Measurements from ENCODE around the gene KLHL12. TPM values are rescaled to one million over a fixed set of nuclear protein-coding genes. Genes with fewer than 3 reads are reported as not detected.

The KLHL12 gene
- total and polyA plus RNA-seq, 8 donors: 10.4 to 97.3 (median 20.0) TPM

GRCh38 chr1:202873026-202873425 lies 54.0 kb downstream of the KLHL12 start:
- Histone ChIP-seq H3K27me3 (no peaks in the 10 kb centered on the region), H3K36me3 (peaks cover 0 to 9% (median 3%) of the 10 kb centered on the region in 4 donors), H3K27ac (no peak overlapping the region), H3K9me3 (no peaks in the 10 kb centered on the region), H3K4me1 (no peaks in the 10 kb centered on the region), H3K4me3 (no peak overlapping the region)
- TF ChIP-seq POLR2AphosphoS5 (IDR thresholded peaks at IDR 0.05) (no peak), EP300 (IDR thresholded peaks at IDR 0.05) (no peak)
- 85 to 93% (median 90%) methylated on average over 4 of the region's 4 CpGs for WGBS, 5 donors
- no peak for DNase-seq
- intact Hi-C loops (cut with DNase I; ENCODE audit: low total_unique reads): no loop called here

GRCh38 chr1:202871367-202871766 lies 55.7 kb downstream of the KLHL12 start:
- no peak overlapping the region for H3K4me3 ChIP-seq
- no peak overlapping the region for H3K27ac ChIP-seq
- DNase-seq: no peak
- H3K36me3 ChIP-seq: no peaks in the 10 kb centered on the region
- peaks cover 0 to under 1% (median 0%) of the 10 kb centered on the region in 3 donors for H3K27me3 ChIP-seq
- H3K9me3 ChIP-seq: no peaks in the 10 kb centered on the region
- WGBS, 5 donors: 67 to 78% (median 71%) methylated on average over 4 of the region's 4 CpGs
- no peaks in the 10 kb centered on the region for H3K4me1 ChIP-seq
- intact Hi-C loops (cut with DNase I; ENCODE audit: low total_unique reads): no loop called here
- TF ChIP-seq POLR2AphosphoS5 (IDR thresholded peaks at IDR 0.05) (no peak), POLR2A (IDR thresholded peaks at IDR 0.05) (no peak), EP300 (IDR thresholded peaks at IDR 0.05) (no peak)
- TF ChIP-seq, protein P1, sequence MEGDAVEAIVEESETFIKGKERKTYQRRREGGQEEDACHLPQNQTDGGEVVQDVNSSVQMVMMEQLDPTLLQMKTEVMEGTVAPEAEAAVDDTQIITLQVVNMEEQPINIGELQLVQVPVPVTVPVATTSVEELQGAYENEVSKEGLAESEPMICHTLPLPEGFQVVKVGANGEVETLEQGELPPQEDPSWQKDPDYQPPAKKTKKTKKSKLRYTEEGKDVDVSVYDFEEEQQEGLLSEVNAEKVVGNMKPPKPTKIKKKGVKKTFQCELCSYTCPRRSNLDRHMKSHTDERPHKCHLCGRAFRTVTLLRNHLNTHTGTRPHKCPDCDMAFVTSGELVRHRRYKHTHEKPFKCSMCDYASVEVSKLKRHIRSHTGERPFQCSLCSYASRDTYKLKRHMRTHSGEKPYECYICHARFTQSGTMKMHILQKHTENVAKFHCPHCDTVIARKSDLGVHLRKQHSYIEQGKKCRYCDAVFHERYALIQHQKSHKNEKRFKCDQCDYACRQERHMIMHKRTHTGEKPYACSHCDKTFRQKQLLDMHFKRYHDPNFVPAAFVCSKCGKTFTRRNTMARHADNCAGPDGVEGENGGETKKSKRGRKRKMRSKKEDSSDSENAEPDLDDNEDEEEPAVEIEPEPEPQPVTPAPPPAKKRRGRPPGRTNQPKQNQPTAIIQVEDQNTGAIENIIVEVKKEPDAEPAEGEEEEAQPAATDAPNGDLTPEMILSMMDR (IDR thresholded peaks at IDR 0.05): no peak

DNA sequence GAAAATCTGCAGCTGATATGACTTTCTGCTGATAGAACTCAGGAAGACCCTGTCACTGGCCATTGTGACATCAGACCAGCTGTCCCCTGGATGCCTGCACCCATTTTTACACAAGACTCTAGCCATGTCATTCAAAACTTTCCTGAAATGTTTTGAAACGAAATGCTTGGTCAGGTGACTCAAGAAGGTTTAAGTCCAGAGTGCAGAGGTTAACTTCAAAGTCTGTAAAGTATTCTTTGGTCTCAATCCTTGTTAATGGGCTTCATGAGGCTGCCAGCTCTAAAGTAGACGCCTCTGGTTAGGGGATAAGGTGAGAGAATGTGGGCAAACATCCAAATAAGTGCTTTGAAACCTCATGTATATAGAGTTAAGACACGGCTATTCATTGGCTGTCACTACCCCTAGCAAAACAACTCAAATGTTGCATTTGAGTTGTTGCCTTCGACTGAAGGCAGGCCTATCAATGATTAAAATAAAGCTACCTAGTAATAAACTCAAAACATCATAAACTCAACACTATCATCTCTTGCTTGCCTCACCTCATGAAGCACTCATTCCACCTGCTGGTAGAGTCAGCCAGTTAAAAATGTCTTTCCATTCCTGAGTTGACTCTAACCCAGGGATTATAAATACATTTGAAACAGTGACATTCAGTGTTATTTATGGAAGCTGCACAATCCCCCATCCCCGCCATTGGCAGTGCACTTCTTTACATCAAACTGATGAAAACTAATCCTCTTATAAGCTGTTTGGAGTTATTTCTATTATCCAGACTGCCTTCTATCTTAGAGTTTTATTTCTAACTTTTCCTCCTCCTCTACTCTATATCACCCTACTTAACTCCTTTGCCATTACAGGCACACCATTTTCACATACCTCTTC lies 64.1 kb downstream of the KLHL12 start:
- intact Hi-C loops (cut with DNase I; ENCODE audit: low total_unique reads): no loop called here
- H3K9me3 ChIP-seq: no peaks in the 10 kb centered on the region
- TF ChIP-seq POLR2AphosphoS5 (IDR thresholded peaks at IDR 0.05) (no peak), POLR2A (IDR thresholded peaks at IDR 0.05) (no peak), EP300 (IDR thresholded peaks at IDR 0.05) (no peak)
- TF ChIP-seq, protein P1 (IDR thresholded peaks at IDR 0.05): no peak
- peaks cover 0 to 5% (median 0%) of the 10 kb centered on the region in 3 donors for H3K27me3 ChIP-seq
- H3K27ac ChIP-seq: no peak overlapping the region
- peaks cover 4 to 32% (median 22%) of the 10 kb centered on the region in 4 donors for H3K4me1 ChIP-seq
- no peak overlapping the region for H3K4me3 ChIP-seq
- DNase-seq: no peak
- 42 to 54% (median 49%) methylated on average over 5 of the region's 5 CpGs for WGBS, 5 donors
- H3K36me3 ChIP-seq: no peaks in the 10 kb centered on the region

- H3K27ac ChIP-seq: peak overlapping the region in 4 of 5 donors; percentile 65 to 82 (median 67)
- 0 to 1% (median 1%) methylated on average over 29 to 44 of the region's 44 CpGs for WGBS, 5 donors
- no peak for TF ChIP-seq POLR2A (IDR thresholded peaks at IDR 0.05)
- peak; percentile 24 to 76 (median 76) for TF ChIP-seq POLR2AphosphoS5 (IDR thresholded peaks at IDR 0.05)
Measured at GRCh38 chr1:202861420-202862132, 65.5 kb downstream of the KLHL12 start.

DNA sequence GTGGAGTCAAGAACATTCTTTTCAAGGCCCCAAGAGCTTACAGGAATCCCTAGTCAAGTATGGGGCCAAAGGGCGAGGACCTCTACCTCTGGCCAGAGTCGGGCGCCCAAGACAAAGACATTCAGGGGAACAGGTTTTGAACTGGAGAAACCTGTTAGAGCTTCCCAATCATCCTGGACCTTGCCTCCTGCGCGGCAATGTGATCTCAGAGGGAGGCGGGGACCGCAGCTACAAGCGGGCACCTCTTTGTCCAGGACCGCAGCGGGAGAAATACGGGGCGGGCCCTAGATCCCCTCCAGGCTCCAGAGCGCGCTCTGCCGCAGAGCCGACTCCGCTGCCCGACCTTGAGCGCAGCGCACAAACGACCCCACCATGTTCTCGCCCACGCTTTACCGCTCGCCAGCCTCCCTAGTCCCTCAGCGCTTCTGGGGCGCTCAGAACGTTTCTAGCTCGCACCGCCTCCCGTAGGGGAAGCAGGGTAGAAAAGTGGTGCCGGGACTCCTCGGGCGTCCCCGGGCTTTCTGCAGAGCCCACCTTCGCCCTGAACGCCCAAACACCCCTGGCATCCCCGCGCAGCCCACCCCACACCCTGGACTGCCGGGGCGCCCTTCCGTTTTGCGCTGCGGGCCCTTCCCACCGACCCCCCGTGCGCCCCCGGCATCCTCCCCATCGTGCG lies 66.2 kb downstream of the KLHL12 start:
- Histone ChIP-seq H3K36me3 (no peaks in the 10 kb centered on the region), H3K4me3 (peak overlapping the region; percentile 70 to 94 (median 81)), H3K27me3 (no peaks in the 10 kb centered on the region), H3K9me3 (no peaks in the 10 kb centered on the region), H3K4me1 (peaks cover 4 to 32% (median 22%) of the 10 kb centered on the region in 4 donors), H3K27ac (peak overlapping the region; percentile 44 to 82 (median 67))
- DNase-seq: peak; percentile 77 to 93
- WGBS, 5 donors: 0 to 4% (median 2%) methylated on average over 16 to 50 of the region's 50 CpGs
- no peak for TF ChIP-seq POLR2A (IDR thresholded peaks at IDR 0.05)
- no peak for TF ChIP-seq EP300 (IDR thresholded peaks at IDR 0.05)
- peak in 1 of 3 donors; percentile 71 for TF ChIP-seq POLR2AphosphoS5 (IDR thresholded peaks at IDR 0.05)
- TF ChIP-seq, protein P1 (IDR thresholded peaks at IDR 0.05): no peak
- intact Hi-C loops (cut with DNase I; ENCODE audit: low total_unique reads): no loop called here

More at GRCh38 chr1:202861420-202862132, 65.5 kb downstream of the KLHL12 start:
- DNase-seq: peak; percentile 93 to 96
- Histone ChIP-seq H3K36me3 (no peaks in the 10 kb centered on the region), H3K9me3 (no peaks in the 10 kb centered on the region), H3K4me1 (peaks cover 4 to 32% (median 22%) of the 10 kb centered on the region in 4 donors), H3K27me3 (peaks cover 0 to 5% (median 0%) of the 10 kb centered on the region in 3 donors), H3K4me3 (peak overlapping the region; percentile 70 to 94 (median 81))
- intact Hi-C loops (cut with DNase I; ENCODE audit: low total_unique reads): no loop called here

Measured in stomach (tissue), 9 donors.